GM18511 (cell line): ENCODE data around the gene C12orf60.

ENCODE experiments used
- ATAC-seq: cut with Tn5 transposase; IDR thresholded peaks from one replicate; pipeline ENCODE4 v1.9.1; 2021; ENCODE audit warnings: mild to moderate bottlenecking, moderate library complexity; ENCODE audit not compliant: unreplicated experiment

C12orf60 gene

DNA sequence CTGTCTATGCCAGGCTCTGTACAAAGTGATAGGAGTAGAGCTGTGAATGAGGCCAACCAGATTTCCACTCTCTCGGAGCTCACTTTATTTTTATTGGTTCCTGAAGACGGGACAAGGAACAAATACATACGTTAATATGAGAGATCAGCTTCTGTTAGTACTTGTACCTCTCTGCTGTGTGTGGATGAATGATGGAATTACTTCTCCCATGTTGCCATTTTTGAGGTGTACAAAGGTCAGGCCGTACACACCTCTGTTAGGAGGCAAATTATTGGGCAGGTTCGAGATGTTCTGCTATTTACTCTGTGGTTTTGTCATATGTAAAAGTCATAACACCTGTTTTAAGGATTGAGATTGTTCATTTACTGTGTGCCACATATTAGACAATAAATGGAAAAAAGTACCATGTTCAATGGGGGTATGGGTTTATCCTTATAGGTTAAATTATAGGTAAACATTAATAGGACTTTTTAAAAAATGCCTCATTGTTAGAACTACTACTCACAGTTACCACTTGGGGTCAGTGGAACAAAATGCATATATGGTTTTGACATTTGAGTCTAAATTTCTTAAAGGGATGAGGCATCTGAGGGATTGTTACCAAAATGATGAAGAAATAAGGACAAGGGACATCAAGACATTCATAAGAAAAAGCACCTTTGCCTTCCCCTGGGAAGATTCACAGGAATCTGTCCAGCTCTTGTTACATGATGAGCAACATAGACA is 27.1 kb upstream of the C12orf60 start:
- ATAC-seq: no peak

DNA sequence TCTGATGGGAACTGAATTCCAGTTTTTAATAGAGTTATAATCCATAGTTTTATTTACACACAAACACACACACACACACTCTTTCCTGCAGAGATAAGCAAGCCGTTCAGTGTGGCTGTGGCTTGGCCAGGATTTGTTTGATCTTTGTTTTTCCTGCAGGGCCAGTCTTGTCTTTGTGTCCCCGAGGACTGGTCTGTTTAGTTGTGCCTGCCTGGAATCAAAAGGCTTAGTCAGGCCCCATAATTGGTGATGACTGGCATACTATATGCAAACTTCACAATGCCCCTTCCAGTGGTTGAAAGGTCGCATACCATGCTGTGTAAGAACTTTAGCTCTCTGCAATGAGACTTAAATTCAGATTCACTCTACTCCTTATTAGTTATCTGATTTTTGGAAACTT is 26.2 kb upstream of the C12orf60 start:
- no peak for ATAC-seq

- no peak for ATAC-seq
Observed at GRCh38 chr12:14779834-14780233, 23.6 kb upstream of the C12orf60 start.

DNA sequence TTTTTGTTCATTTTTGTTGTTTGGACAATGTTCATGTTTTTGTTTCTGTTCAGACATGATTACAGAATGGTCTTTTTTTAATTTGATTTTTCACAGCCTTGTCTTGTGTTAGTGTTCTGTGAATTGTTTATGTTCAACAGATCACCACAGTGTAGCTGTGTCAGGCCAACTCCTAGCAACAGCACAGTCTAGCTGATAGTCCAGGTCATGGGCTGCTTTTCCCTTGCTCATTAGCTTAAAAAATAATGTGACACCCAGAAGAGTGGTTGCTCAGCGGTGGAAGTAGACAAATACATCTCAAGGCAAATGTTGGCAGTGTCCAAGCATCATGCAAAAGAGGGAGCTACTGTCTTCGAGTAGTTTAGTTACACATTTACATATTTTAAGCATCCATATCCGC is 22.6 kb upstream of the C12orf60 start:
- no peak for ATAC-seq

- ATAC-seq: no peak
Observed at GRCh38 chr12:14781563-14781962, 21.9 kb upstream of the C12orf60 start.

- no peak for ATAC-seq
Observed at GRCh38 chr12:14782756-14783155, 20.7 kb upstream of the C12orf60 start.

- ATAC-seq: no peak
Observed at GRCh38 chr12:14784471-14784870, 19.0 kb upstream of the C12orf60 start.

DNA sequence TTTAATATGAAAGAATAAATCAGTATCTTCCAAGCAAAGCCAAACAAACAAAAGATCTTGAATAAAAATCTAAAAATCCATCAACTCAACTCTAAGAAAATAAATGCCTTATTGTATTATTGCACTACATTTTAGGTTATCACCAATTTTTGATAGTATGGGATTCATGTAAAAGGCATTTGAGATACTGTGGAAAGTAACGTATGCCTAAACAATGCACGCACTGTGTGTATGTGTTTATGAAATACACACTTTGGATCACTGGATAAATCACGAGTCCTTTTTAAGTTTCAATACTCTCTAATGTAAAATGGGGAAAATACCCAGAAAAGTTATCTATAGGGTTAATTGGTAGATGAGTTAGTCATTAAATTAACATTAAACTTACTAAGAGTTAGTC is 17.9 kb upstream of the C12orf60 start:
- ATAC-seq: no peak

GRCh38 chr12:14795028-14795448 is 8.4 kb upstream of the C12orf60 start:
- ATAC-seq: no peak

- no peak for ATAC-seq
Observed at GRCh38 chr12:14802247-14802646, 1.2 kb upstream of the C12orf60 start.

DNA sequence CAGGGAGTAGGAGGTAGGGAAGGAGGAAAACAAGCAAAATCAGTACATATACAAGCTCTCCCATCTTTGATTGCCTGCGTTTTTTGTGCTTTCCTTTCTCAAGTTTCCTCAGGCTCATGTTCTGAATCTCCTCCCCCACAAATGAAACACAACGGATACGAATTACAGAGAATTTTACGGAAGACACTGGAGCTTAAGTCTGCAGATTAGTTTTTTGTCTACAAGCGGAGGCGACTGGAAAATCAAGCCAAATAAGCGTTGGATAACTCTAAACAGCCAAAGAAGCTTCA is 804 bp upstream of the C12orf60 start:
- no peak for ATAC-seq

DNA sequence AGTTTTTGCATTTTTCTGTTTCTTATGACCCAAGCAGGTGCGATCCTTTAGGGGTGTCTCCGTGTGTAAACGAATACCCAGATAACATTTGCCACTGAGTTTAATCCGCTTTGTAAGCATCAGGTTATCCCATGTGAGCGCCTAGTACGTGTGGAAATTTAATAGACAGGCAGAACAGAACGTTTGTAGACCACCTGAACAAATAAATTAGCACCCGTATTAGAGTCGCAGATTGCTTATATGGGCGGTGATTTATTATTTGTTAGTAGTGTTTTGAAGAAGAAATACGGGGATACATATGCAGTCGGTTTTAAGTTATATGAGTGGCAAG is 325 bp downstream of the C12orf60 start:
- peak; percentile 27 for ATAC-seq

DNA sequence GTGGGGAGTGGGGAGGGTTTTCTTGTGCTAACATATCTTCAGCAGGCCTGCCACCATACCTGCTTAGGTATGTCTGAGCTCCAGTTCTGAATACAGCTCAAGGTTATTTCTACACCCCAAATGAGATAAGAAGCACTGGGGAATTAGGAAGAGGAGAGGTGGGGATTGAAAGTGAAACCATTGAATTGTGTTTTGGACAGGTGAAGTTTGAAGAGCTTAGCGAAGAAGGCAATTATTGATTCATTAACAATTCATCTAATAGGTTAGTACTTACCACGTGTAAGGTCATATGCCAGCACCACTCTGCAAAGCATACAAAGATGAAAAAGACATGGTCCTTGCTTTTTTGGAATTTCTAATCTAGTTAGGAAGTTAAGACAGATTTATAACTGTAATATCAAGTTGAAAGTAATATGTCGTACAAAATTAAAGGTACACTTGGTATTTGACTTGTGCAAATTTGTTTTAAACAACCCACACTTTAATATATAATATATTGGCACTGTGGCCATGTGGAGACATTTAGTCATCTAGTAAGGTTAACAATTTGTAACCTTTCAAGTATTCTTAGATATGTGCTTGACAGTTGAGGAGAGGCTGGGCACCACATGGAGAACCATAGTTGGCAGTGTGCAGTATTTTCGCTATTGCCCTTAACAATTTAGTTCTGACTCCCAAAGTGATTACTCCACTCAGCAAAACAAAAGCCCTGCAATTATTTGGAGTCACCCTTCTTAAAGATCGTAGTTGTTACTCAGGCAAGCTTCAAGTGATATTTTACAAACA is 6.9 kb downstream of the C12orf60 start:
- no peak for ATAC-seq

- no peak for ATAC-seq
Observed at GRCh38 chr12:14810953-14811483, 7.5 kb downstream of the C12orf60 start.

GRCh38 chr12:14811486-14811885 is 8.0 kb downstream of the C12orf60 start:
- no peak for ATAC-seq

GRCh38 chr12:14814014-14814413 is 10.5 kb downstream of the C12orf60 start, which contains the start of gene SMCO3:
Gene SMCO3, minus strand, starts transcription at chr12:14814182. Its CDS starts 7,502 bp downstream, at chr12:14806680.
- ATAC-seq: no peak

GRCh38 chr12:14824012-14824634 is 20.7 kb downstream of the C12orf60 start:
- ATAC-seq: no peak

DNA sequence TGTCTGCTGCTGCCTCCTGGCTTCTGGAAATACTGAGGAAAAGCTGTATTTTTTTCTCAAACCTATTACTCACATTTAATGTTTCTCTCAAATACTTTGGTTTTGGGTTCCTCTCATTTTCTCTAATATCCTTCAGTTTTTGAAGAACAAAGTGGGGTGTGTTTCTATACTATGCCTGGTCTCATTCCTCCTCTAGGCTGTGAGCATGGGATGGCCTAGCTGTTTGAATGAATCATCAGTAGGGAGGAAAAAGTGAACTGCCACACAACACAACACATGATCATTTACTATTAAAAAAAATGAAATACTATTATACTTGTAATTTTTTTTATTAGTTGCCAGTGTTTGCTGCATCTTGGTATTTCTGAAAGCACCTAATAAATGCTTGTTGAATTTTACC is 21.8 kb downstream of the C12orf60 start:
- ATAC-seq: no peak

- no peak for ATAC-seq
Observed at GRCh38 chr12:14826491-14826890, 23.0 kb downstream of the C12orf60 start.

DNA sequence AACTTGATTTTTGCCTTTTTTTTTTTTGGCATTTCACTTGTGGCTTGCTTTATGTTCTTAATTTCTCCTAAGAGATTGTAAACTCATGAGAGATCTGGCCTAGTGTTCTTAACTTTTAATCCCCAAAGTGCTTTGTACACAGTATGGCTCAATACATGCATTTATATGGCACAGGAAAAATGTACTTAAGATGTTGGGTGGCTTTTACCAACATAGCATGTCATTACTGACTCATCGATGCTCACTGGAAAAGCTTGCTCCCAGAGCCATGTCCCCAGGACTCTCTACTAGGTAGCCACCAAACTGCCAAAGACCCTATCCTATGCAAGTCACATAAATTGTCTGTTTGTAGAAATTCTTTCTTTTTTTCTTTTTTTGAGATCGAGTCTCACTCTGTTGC is 23.6 kb downstream of the C12orf60 start:
- ATAC-seq: no peak

DNA sequence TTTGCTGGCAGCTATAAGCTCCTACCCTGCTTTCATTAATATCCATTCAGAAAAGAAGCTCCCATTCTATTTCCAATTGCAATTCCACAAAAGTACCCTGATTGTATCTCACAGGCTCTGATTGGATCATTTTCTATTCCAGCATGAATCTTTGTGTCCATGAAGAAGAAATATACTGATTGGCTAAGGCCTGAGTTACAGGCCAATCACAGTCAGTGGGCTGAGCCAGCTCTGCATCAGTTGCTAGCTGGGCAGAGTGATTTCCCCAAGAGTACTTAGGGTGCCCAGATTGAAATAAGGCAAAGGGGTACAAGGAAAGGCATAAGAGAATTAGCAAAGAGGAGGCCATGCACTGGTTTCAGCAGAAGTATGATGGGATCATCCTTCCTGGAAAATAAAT is 25.4 kb downstream of the C12orf60 start:
- ATAC-seq: peak; percentile 85

DNA sequence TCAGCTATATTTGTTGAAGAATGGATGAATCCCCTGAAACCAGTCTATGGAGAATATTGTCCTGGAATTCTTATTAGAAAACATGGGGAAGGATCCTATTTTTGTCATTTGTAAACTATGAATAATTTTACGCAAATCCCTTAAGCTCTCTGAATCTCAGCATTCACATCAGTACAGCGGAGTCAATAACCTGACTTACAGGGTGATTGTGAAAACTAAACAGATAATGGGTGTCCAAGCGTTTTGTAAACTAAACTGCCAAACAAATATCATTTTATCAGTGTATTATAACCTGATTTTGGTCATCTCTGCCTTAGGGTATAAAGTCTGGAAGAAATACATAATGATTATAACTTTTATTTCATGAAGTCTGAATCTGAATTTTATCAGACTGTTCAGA is 29.9 kb downstream of the C12orf60 start:
- ATAC-seq: no peak
